Body of pancreas (tissue), 4 donors: ENCODE data around the gene CMIP.

Source experiments
- POLR2A ChIP-seq, 3 donors: fragments of 450-650 bp; IDR thresholded peaks; one replicate each; pipeline ENCODE4 v1.6.1; 2016; ENCODE audit warnings: antibody characterized with exemption in 3 of 3, mild to moderate bottlenecking in 2 of 3
- TF ChIP-seq, protein P1 (sequence below), 7 experiments: fragments of 450-650 bp in 4 of 7; fragments of 200-600 bp in 3 of 7; sonication (generic) in 3 of 7; IDR thresholded peaks; one replicate each; pipeline ENCODE4 v1.5.1; 2016 to 2019; ENCODE audit warnings: antibody characterized with exemption in 7 of 7

DNA sequence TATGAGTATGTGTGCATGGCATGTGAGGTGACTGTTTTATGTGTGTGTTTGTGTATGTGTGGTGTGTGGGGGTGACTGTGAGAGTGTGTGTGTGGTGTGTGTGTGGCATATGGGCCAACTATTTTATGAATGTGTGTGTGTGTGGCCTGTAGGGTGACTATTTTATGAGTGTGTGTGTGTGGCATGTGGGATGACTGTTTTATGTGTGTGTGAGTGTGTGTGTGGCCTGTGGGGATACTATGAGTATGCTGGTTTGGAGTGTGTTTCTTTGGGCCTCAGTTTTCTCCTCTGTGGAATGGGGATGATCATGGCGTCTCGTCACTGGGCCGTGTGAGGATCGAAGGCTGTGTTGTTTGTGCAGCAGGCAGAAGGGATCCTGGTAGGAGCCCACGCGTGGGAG, 182.4 kb downstream of the CMIP start:
- TF ChIP-seq, protein P1, sequence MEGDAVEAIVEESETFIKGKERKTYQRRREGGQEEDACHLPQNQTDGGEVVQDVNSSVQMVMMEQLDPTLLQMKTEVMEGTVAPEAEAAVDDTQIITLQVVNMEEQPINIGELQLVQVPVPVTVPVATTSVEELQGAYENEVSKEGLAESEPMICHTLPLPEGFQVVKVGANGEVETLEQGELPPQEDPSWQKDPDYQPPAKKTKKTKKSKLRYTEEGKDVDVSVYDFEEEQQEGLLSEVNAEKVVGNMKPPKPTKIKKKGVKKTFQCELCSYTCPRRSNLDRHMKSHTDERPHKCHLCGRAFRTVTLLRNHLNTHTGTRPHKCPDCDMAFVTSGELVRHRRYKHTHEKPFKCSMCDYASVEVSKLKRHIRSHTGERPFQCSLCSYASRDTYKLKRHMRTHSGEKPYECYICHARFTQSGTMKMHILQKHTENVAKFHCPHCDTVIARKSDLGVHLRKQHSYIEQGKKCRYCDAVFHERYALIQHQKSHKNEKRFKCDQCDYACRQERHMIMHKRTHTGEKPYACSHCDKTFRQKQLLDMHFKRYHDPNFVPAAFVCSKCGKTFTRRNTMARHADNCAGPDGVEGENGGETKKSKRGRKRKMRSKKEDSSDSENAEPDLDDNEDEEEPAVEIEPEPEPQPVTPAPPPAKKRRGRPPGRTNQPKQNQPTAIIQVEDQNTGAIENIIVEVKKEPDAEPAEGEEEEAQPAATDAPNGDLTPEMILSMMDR (IDR thresholded peaks at IDR 0.05) = no peak
- no peak for TF ChIP-seq POLR2A (IDR thresholded peaks at IDR 0.05)
